DND-41 (cell line): ENCODE measurements around the gene MYH13.

Experiments used
- ATAC-seq: fragments of 200-7000 bp; cut with Tn5 transposase; 3 replicates; pipeline ENCODE4 v1.9.1; 2021; ENCODE audit warnings: low read depth; ENCODE audit not compliant: insufficient read depth
- DNase-seq: peaks from one replicate; pipeline ENCODE4 v3.0.0-alpha.2; 2020
- H2AFZ ChIP-seq: 2 replicates; pipeline ENCODE4 v1.6.0; 2012; ENCODE audit warnings: low read depth, low read length
- H3K27ac ChIP-seq: 2 replicates; pipeline ENCODE4 v1.5.1; 2012; ENCODE audit warnings: low read length, inconsistent platforms
- H3K27me3 ChIP-seq: fragments of 200-600 bp; sonication (generic); 2 replicates; pipeline ENCODE4 v1.6.0; 2012; ENCODE audit warnings: low read length, mild to moderate bottlenecking, inconsistent platforms; ENCODE audit not compliant: insufficient read depth, poor library complexity
- H3K36me3 ChIP-seq: 2 replicates; pipeline ENCODE4 v1.5.1; 2012; ENCODE audit warnings: low read length, inconsistent platforms; ENCODE audit not compliant: insufficient read depth
- H3K4me1 ChIP-seq: 2 replicates; pipeline ENCODE4 v1.5.1; 2012; ENCODE audit warnings: mild to moderate bottlenecking, low read length; ENCODE audit not compliant: insufficient read depth
- H3K4me2 ChIP-seq: 2 replicates; pipeline ENCODE4 v1.6.0; 2012; ENCODE audit warnings: mild to moderate bottlenecking, moderate library complexity, low read length, inconsistent platforms; ENCODE audit not compliant: insufficient read depth
- H3K4me3 ChIP-seq, 2 experiments: fragments of 200-600 bp in 1 of 2; shearing (Covaris generic) in 1 of 2; 2 replicates each; pipeline ENCODE4 v1.5.1; 2012 to 2016; ENCODE audit warnings: inconsistent platforms in 2 of 2, low read length in 2 of 2, mild to moderate bottlenecking in 2 of 2, low read depth in 1 of 2, moderate library complexity in 1 of 2
- H3K79me2 ChIP-seq: 2 replicates; pipeline ENCODE4 v1.6.0; 2012; ENCODE audit warnings: low read length, inconsistent platforms; ENCODE audit not compliant: insufficient read depth
- H3K9ac ChIP-seq: 2 replicates; pipeline ENCODE4 v1.6.0; 2012; ENCODE audit warnings: low read depth, mild to moderate bottlenecking, inconsistent platforms, low read length, moderate library complexity
- H3K9me3 ChIP-seq: 2 replicates; pipeline ENCODE4 v1.5.1; 2012; ENCODE audit warnings: low read length, moderate library complexity, mild to moderate bottlenecking, inconsistent platforms; ENCODE audit not compliant: insufficient read depth, severe bottlenecking
- H4K20me1 ChIP-seq: 2 replicates; pipeline ENCODE4 v1.6.0; 2012; ENCODE audit warnings: low read length; ENCODE audit not compliant: insufficient read depth
- CTCF ChIP-seq: IDR thresholded peaks from 2 replicates; pipeline ENCODE4 v1.5.1; 2012; ENCODE audit warnings: borderline replicate concordance, low read length, moderate library complexity, mild to moderate bottlenecking; ENCODE audit not compliant: poor library complexity, severe bottlenecking; ENCODE audit errors: extremely low read depth
- EZH2 ChIP-seq: IDR thresholded peaks from 3 replicates; pipeline ENCODE4 v1.6.1; 2012; ENCODE audit warnings: borderline replicate concordance, low read depth, mild to moderate bottlenecking, moderate library complexity, low read length, inconsistent platforms; ENCODE audit not compliant: severe bottlenecking

Gene MYH13

DNA sequence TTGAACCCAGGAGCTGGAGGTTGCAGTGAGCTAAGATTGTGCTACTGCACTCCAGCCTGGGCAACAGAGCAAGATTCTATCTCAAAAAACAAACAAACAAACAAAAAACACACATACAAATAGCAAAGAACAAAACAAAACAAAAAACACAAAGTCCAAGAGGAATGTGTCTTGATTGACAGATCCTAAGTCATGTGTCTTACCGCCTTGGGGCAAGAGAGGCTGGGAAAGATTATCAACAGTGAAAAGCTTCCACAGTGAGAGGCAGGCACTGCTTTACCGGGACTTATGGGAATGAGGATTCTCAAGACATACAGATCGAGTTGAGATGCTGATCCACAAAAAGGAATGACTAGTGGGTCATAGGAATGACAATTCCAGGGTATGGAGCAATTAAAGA is 111.7 kb downstream of the MYH13 start:
- Histone ChIP-seq H4K20me1 (no peaks in the 10 kb centered on the region), H3K9ac (no peak overlapping the region), H2AFZ (no peak overlapping the region), H3K27ac (no peak overlapping the region), H3K27me3 (no peaks in the 10 kb centered on the region), H3K36me3 (no peaks in the 10 kb centered on the region), H3K9me3 (no peaks in the 10 kb centered on the region), H3K4me2 (no peak overlapping the region), H3K79me2 (no peaks in the 10 kb centered on the region), H3K4me1 (no peaks in the 10 kb centered on the region), H3K4me3 (no peak overlapping the region)
- DNase-seq: no peak
- no peak for ATAC-seq
- TF ChIP-seq EZH2 (no peak), CTCF (no peak)

DNA sequence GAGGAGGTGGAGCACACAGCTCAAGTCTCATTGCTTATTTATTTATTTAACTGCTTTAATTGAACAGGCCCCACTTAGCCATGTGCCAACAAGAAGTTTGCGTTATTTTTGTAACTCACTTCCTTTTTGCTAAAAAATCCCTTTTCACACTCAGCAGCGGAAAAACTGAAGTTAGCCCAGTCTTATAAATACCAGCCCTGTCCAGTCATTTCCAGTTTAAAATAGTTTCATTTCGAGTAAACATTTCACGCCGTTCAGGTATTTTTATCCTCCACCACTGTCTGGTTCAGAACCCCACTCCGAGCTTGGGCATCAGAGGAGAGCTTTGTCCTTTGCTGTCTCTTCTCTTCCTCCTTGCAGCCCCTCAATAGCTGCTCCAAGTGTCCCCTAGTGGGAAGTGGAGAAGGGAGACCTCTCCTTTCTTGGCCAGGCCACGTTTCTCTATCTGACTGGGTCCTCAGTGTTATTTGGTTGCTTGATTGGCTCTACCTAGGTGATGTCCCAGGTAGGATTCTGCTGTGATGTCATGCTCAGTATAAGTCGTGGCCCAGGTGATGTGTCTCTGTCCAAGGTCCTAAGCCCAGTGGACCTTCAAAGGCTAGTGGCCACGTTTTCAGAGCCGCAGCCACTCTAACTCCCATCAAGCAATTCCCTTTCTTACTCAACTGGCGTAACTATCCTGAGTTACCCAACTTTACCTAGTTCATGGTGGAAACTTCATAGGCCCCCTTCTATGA is 121.4 kb downstream of the MYH13 start:
- H3K4me1 ChIP-seq: no peaks in the 10 kb centered on the region
- H2AFZ ChIP-seq: no peak overlapping the region
- H3K27me3 ChIP-seq: peaks cover 11% of the 10 kb centered on the region
- no peak for ATAC-seq
- TF ChIP-seq EZH2: no peak
- no peak for TF ChIP-seq CTCF
- no peak for DNase-seq
- no peaks in the 10 kb centered on the region for H4K20me1 ChIP-seq
- no peak overlapping the region for H3K4me2 ChIP-seq
- no peaks in the 10 kb centered on the region for H3K9me3 ChIP-seq
- no peaks in the 10 kb centered on the region for H3K79me2 ChIP-seq
- H3K4me3 ChIP-seq: no peak overlapping the region
- H3K9ac ChIP-seq: no peak overlapping the region
- H3K36me3 ChIP-seq: no peaks in the 10 kb centered on the region
- H3K27ac ChIP-seq: no peak overlapping the region
